ENCODE results near the gene GAB2.

The GAB2 gene

DNA sequence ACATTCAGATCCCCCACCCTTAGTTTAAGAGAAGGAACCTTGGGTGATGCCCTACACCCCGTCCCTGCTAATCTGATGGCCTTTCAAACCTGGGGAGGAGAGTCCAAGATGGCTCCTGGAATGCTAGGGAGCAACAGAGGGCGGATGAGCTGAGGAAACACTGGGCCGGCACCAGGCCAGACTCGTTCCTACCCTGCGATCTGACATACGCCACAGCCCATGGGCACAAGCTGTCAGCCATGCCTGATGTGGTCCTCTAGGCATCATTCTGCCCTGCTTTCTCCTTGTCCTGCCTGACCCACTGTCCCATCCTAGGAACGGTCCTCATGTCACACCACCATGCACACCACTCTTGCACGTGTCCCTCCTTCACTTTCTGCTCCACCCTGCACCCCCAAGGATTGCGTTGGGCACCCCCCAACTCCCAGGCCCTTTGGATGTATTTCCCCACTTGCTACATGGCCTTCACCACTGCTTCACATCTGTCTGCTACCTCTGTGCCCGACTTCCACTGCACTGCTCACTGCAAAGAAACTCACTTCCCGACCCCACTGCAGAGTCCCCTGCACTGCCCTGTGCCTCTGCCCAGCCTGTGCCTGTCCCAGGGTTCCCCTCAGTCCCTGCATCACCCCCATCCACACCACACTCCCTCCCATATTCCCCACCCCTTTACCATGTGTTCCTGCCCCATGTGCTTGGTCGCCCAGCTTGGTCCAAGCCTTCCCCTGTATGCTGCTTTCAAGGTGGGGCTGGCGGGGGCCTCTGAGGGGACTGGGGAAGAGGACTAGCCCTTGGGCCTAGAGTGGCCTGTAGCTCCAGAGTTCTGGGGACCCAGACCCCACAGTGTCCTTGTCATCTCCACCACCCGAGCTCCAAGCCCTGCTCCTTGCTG, 199.7 kb downstream of the GAB2 start:
- no peak for DNase-seq

DNA sequence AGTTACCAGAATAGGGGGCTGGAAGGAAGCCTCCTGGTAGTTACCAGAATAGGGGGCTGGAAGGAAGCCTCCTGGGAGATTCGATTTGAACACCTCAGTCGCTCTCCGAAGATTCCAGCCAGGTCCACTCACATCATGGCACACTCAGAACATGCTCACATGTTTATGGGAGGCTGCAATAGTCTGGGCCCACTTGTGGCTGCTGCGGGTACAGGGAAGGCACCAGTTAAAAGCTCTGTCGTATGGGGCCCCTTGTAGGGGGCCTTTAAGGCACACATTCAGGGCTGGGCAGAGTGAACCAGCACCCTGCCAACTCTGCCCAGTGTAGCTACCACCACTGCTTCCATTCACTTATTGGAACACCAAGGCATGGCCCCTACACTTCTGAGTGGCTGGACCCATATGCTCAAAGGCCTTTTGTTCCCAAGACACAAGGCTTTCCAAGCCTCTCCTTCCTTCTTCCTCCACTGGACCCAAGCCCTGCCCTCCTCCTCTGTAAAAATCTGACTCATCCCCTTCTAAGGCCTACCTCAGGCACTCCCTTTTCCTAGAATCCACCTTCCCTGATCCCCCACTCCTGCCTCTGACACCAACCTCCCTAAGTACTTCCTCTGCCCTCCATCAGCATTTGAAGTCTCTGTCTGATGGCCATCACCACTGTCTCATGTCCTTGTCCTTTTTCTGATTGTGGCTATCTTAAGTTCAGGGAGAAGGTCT, 200.9 kb downstream of the GAB2 start:
- no peak for DNase-seq

DNA sequence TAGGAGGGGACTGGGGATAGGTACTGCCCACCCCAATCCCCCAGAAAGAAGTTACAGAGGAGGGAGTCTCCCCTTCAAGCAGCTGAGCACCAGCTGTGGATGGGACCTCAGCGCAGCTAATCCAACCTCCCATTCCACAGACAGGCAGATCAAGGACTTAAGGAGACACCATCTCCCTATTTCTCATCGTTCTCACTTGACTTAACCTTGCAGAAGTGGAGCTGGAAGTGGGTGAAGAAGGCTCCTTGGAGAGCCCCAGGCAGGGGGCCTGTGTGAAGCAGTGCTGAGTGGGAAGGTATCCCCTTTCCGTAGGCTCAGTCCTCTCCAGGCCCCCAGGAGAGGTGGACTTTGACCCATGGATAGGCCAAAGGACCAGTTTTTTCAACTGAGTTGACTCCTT, 201.6 kb downstream of the GAB2 start:
- no peak for DNase-seq

DNA sequence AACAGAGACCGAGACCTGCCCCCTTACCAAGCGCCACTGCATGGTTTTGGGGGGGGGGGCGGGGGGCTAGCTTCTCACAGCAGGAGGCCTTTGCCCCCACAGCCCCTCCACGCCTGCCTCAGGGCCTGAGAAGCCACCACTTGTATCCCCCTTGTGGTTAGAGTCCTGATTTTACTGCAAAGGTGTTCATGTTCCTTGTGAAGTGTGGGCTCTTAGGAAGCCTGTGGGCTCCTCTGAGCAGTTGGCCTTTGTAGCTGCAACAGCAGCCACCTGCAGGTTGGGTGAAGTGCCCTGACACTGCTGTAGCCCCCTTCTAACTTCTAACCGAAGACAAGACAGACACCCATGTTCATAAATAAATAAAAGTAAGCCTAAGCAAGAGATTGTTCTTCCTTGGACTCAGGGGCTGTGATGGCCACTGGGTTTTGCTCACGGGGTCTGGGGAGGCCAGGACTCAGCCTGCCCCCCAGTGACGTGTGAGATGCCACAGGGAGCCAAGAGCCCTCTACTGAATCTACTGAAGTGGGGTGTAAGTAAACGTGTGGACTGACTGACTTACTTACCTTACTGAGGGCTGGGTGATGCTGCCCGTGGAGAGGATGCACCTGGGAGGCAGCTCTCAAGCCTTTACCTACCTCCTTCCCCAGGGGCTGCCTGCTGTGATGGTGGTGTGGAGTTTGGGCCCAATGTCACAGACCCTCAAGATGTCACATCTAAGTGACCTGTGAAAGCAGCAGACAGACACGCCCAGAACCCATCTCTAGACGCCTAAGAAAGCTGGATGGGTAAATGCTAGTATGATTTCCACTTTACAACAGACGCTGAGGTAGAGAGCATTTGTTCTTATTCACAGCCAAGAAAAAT, 203.1 kb downstream of the GAB2 start:
- no peak for DNase-seq

DNA sequence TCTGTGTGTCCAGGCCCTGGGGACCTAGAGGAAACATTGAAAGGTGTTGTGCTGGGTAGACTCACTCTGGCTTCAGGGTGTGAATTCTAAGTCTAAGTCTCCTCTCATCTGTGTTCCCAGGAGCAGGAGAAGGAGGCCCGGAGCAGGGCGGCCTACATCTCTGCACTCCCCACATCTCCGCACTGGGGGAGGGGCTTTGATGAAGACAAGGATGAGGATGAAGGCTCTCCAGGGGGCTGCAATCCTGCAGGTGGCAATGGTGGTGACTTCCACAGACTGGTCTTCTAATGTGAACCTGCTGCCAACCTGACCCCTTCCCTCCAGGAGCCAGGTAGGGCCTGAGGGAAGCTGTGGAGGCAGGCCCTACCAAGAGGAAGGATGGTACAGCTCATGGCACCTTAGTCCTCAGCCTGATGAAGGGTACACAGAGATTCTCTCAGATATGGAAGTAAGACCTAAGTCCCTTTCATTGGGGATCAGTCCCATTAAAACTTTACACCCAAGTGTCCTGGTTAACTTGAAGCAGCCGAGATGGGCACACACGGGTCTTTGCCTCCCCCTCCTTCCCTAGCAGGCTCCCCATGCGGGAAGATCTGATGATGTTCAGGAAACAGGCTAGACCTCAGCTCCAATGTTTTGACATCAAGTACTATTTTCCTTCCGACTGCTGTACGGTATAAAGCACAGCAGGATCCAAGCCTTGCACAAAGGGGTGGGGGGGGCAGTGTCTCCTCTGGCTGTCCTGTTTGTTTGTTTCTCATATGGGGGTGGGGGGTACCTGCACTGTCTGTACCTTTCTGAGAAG, 203.9 kb downstream of the GAB2 start:
- no peak for DNase-seq

DNA sequence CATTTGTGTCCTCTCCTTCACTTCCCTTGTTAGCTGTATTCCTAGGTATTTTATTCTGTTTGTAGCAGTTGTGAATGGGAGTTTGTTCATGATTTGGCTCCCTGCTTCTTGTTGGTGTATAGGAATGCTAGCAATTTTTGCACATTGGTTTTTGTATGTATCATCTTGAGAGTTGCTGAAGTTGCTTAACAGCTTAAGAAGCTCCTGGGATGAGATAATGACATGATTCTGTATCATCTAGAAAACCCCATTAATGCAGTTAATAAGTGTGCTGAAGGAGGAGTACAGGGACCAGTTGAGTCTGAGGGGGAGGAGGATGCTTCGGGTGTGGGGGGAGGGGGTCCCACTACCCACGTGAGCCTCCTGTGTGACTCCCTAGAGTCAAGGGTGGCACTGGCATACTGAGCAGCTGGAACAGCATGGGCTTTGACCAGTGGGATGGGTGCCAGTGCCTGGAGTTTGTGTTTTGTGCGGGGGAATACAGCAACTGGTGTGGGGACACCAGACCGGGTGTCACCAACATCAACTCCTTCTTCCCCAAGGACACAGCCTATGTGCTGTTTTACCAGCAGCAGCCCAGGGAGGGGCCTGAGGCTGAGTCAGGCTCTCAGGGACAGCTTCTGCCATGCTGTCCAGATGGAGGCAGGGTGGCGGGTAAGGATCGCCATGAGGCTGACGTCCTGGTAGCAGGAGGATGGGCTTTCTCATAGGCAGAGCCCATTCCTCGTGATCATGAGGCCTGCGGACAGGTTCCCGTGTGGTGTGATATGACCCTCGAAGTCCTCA, 204.8 kb downstream of the GAB2 start:
- DNase-seq, result no peak

DNA sequence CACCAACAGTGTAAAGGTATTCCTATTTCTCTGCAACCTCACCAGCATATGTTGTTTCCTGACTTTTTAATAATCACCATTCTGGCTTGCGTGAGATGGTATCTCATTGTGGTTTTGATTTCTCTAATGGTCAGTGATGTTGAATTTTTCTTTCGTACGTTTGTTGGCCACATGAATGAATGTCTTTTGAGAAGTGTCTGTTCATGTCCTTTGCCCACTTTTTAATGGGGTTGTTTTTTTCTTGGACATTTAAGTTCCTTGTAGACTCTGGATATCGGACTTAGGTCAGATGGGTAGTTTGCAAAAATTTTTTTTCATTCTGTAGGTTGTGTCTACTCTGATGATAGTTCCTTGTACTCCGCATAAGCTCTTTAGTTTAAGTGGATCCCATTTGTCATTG, 206.1 kb downstream of the GAB2 start:
- DNase-seq, result no peak

DNA sequence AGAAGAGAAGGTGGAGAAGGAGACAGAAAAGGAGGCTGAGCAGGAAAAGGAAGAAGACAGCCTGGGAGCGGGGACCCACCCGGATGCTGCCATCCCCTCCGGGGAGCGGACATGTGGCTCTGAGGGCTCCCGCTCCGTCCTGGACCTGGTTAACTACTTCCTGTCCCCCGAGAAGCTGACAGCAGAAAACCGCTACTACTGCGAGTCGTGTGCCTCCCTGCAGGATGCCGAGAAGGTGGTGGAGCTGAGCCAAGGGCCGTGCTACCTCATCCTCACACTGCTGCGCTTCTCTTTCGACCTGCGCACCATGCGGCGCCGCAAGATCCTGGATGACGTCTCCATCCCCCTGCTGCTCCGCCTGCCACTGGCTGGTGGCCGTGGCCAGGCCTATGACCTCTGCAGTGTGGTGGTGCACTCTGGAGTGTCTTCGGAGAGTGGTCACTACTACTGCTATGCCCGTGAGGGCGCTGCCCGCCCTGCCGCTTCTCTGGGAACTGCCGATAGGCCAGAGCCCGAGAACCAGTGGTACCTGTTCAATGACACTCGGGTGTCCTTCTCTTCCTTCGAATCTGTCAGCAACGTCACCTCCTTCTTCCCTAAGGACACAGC, 207.5 kb downstream of the GAB2 start:
- no peak for DNase-seq

DNA sequence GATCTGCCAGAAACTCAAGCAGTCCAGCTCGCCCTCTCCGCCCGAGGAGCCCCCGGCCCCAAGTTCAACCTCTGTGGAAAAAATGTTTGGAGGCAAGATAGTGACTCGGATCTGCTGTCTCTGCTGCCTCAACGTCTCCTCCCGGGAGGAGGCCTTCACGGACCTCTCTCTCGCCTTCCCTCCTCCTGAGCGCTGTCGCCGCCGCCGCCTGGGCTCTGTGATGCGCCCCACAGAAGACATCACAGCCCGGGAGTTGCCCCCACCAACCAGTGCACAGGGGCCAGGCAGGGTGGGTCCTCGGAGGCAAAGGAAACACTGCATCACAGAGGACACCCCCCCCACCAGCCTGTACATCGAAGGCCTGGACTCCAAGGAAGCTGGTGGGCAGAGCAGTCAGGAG, 208.1 kb downstream of the GAB2 start:
- no peak for DNase-seq

DNA sequence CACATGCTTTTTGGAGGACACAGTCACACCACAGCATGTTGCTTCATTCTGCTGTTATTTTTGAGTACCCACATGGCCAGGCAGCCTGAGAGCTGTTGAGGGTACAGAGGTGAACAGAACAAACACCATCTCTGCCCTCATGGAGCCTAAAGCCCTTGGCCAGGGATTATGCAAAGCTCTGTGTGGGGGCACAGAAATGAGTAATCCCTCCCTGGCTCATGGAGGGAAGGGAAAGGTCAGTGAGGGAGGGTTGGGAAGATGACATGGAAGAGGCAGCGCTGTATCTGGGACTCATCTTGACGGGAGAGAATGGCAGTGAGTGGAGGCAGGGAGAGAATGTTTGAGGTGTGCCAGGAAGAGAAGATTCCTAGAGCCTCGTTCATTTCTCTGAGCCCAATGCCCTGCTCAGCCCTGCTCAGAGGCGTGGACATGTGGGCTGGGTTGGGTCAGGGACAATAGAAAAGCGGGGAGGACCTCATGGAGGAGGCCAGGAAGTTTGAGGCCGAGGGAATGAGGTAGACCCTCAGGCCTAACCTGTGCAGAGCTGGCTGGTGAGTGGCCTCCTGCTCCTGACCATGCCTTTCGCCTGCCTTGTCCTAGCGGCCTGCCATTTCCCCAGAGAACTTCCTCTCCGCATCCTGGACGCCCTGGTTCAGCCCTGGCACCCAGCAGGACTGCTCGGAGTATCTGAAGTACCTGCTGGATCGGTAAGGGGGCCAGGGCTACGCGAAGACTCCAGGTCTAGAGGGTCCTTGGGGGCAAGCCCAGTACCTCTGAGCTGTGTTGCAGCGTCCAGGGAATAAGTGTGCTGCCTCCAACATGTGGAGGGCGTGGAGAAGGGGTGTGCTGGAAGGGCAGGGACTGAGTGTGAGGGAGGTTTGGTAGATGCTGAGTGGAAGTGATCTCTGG, 209.1 kb downstream of the GAB2 start:
- DNase-seq, result no peak

DNA sequence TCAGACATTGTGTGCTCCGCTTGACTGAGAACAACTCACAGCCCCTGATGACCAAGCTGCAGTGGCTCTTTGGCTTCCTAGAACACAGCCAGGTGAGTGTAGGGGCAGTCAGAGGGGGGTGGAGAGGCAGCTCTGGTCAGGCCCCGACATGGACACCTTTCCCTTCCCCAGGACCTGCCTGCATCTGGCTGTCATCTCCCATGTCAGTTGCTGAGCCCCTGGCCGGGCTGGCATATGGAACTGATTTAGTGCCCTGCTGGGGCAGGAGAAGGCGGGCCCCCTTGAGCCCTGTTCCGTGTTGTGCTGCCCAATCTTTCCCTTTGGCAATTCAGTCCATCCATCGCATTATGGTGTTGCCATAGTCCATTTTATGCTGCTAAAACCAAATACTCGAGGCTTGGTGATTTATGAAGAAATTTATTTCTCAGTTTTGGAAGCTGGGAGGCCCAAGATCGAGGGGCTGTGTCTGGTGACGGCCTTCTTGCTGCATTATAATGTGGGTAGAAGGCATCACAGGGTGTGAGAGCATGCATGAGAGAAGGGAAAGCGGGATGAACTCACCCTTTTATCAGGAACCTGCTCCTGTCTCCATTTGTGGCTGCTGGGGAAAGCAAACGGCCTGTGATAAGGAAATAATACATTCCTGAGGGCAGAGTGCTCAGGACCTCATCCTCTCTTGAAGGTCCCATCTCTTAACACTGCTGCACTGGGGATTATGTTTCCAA, 209.9 kb downstream of the GAB2 start:
- DNase-seq, result no peak

DNA sequence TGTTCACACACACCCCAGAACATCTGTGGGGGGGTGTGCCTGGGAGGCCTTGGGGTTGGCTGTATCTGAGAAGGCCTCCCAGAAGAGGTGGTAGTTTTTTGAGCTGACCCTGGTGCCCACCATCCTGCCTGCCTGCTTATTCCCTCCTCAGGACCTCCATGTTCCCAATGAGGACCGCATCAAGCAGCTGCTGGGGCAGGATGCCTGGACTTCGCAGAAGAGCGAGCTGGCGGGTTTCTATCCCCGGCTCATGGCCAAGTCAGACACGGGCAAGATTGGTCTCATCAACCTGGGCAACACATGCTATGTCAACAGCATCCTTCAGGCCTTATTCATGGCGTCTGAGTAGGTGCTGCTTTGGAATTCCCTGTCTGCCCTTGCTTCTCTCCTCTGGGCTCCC, 211.9 kb downstream of the GAB2 start:
- DNase-seq, result no peak

DNA sequence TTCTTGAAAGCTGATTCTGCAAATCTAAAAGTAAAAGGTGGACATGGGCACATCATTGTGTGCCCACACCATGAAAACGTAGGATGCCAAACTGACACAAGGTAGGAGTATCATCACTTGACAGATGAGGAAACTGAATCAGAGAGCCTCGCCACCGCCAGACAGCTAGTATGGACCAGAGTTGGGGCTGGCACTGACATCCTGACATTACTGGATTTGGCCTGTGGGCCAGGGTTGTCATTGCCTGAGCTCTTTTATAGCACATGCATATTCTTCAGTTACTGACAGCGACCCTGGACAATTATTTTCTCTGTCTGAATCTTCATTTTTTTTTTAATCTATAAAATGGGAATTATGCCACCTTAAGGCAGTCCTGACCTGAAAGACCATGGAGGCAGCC, 212.4 kb downstream of the GAB2 start:
- no peak for DNase-seq

DNA sequence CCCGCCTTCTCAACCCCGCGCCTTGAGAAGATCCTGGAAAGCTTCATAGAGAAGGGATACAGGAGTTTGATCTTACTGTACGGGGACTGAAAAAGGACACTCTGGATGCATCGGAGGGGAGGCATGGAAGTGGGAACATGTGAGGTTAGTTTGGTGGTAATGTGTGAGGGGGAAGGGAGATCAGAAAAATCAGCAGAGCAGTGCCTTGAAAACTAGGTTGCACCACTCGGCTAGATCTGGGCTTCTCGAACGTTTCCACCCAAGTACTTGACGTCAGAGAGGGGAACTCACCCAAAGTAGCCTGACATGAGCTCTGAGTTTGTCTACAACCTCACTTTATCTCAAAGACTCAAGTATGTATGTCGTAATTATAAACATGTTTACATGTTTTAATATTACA, 214.4 kb downstream of the GAB2 start:
- DNase-seq, result no peak

DNA sequence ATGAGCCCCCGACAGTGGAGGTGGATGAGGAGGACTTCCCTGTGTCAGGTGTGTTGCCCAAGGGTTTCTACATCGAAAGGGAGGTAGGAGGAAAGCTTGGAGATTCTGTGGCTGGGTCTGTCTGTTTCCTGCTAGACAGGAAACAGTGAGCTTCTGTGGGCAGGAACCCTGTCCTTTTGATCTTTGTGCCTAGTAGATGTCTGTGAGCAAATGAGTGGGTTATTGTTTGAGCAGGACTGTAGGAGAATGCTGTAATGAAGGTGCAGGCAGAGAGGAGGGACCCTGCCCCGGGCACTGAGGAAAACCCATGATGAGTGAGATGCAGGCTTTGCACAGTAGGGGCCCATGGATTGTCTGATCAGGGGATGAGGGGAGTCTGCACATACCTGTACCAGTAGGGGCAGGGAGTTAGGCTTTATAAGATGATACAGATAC, 214.9 kb downstream of the GAB2 start:
- DNase-seq, result no peak

DNA sequence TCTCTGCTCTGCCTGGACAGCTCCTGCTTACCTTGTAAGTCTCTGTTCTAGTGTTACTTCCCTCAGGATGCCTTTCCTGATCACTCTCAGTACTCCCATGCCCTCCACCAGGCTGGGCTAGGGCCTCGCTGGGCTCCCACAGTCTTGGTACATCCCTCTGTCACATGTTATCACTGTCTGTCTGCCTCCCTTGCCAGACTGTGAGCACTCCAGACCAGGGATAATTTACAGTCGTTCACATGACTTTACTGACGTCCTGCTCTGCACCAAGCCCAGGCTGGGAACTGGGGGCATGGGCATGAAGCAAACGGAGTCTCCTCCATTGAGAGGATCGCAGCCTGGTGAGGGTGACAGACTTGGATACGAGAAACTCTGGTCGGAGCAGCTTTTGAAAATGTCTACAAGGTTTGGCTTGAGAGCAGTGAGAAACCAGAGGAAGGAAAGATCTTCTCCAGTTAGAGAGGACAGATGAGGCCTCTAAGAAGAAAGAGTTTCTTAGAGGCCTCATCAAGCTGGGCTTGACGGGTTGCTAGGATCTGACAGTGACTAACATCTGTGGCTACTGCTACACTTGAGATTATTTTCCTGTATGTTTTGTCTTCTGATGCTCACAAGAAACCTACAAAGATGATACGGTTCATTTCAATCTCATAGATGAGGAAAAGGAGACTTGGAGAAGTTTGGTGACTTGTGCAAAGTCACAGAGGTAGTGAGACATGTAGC, 216.4 kb downstream of the GAB2 start:
- no peak for DNase-seq

DNA sequence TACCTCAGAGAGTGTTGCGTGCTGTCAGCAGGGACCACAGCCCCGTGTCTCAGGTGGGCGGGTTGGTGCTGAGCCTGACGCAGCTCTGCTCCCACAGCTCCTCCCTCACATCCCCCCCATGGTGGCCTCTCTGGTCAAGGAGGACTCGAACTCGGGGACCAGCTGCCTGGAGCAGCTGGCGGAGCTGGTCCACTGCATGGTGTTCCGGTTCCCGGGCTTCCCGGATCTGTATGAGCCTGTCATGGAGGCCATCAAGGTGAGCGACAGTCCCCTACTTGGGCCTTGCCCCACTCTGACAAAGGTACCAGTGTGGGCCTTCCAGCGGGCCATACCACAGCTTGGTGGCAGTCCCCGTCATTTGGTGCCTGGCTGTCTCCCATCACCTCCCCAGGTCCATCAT, 217.1 kb downstream of the GAB2 start:
- no peak for DNase-seq

DNA sequence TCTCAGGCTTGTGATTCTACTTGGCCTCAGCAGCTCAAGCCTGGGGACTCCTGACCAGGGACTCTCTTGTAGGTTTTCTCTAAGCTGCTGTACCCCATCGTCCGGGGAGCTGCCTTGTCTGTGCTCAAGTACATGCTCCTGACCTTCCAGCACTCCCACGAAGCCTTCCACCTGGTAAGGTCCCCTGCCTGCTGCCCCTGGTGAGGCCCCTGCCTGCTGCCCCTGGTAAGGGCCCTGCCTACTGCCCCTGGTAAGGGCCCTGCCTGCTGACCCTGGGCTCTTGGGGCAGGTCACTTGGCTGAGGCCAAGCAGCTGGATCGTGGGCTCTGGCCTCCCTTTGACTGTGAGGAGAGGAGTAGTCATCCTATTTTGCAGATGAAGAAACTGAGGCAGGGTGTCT, 217.6 kb downstream of the GAB2 start:
- DNase-seq, result no peak

DNA sequence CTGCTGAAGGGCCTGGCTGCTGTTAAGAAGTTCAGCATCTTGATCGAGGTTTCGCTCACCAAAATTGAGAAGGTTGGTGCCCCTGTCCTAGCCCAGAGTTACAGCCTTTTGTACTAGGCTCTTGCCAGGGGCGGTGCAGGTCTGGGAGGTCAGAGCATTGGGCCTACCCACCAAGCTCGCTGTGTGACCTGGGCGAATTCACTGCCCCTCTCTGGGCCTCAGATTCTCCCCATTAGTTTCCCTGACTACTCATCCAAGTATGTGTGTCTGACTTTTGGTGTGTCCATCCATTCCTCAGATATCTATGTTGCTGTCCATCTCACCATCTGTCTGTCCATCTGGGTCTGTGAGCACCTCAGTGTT, 218.0 kb downstream of the GAB2 start:
- no peak for DNase-seq

Data from right hindlimb (tissue), 1 donor.